Tongue (tissue), 3 donors: ENCODE measurements around the gene RNMT. TPM values are rescaled to one million over a fixed set of nuclear protein-coding genes. Genes with fewer than 3 reads are reported as not detected.

Experiments
- DNase-seq: peaks from one replicate; pipeline ENCODE4 v3.0.0-alpha.2; 2015
- small RNA-seq: library from RNA; depleted of rRNA; stranded (forward); fragments of <200 nt; gene quantifications from one replicate; pipeline ENCODE3, GENCODE V24; 2014; ENCODE audit warnings: low replicate concordance
- total RNA-seq: library from RNA; depleted of rRNA; stranded (reverse); fragments of >200 nt; gene quantifications from one replicate; pipeline ENCODE4 v1.2.3, GENCODE V29; 2014

Gene RNMT
- total RNA-seq, 1 donor from 2014 or later = 47.5 TPM

DNA sequence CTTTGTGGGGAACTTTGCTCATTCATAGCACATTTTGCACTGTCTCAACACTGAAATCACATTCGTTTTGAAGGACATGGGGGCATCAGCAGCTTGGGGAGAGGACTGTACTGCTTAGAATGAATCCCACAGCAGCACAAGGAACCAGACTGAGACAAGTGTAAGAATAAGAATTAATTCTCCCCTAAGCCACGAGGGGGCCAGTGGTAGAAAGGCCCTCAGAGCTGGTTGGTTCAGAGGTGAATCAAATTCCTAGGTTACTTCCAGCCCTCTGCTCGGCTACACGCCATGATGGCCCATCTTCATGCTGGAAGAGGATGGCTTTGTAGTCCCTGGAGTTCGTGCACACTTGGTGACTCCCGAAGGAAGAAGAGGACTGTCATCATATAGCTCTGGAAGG lies 85.5 kb downstream of the RNMT start:
- no peak for DNase-seq

DNA sequence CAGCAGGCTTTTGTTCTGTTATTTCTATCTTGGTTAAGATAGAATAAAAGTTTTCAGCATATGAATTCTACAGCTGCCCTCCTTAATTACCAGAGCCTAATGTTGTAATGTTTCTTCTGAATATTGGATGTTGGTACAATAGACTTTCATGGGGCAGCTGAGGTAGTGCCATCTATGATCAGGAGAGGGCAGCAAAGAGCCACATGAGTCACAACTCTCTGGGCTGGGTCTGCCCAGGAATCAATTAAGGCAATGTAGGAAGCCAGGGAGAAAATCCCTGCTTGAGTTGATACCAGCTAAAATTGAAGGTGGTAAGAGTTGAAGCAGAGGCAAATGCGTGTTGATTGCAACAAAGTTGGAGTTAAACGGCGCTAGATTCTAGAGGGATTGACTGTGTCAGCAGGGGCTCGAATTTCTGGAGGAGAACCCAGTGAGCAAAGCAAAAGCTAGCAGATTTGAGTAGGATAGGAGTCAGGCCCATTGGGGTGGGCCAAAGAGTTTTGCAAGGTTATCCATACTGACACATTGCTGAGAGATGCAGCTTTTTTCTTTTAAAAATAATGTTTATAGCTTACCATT lies 86.9 kb downstream of the RNMT start:
- DNase-seq = peak; percentile 80

Small RNA genes within 50 kb of the gene (small RNA-seq; reads per million reads assigned to genes)
- gene AP001525.1 (not detected), gene RN7SL362P (not detected)

Other genes starting within 250 kb of the RNMT start
- 59.6 TPM for gene FAM210A, start 115 bp upstream of the RNMT start, total RNA-seq
- not detected for gene MC5R, start 97.5 kb downstream of the RNMT start, total RNA-seq
- not detected for gene MC2R, start 188.9 kb downstream of the RNMT start, total RNA-seq